ENCODE results near the gene EIF3CL.
"Not testable (repeated sequence)": the region's sequence is repeated elsewhere in the genome, so short reads cannot be mapped to it uniquely, and the experiment has no call there.

The EIF3CL gene

GRCh38 chr16:28403220-28404072 lies at the start of gene EIF3CL:
Gene EIF3CL (minus strand): TSS chr16:28403841. CDS start chr16:28403618, 223 bp downstream.
- not testable (repeated sequence) for H3K9ac ChIP-seq (ENCODE audit: low read depth, low read length); H3K4me1 ChIP-seq (ENCODE audit: insufficient read depth, low read length); H3K27ac ChIP-seq (ENCODE audit: low read length); H3K9me3 ChIP-seq (ENCODE audit: insufficient read depth, low read depth, low read length); H3K36me3 ChIP-seq (ENCODE audit: insufficient read depth, low read depth, low read length); H3K27me3 ChIP-seq (ENCODE audit: insufficient read depth, low read length)
- H3K4me3 ChIP-seq (ENCODE audit: low read length) = peak within 1 kb of the TSS; percentile 58; the same call in 1 of the 2 replicates

- not testable (repeated sequence) for H3K9me3 ChIP-seq (ENCODE audit: insufficient read depth, low read depth, low read length); H3K9ac ChIP-seq (ENCODE audit: low read depth, low read length); H3K27ac ChIP-seq (ENCODE audit: low read length); H3K36me3 ChIP-seq (ENCODE audit: insufficient read depth, low read depth, low read length); H3K4me1 ChIP-seq (ENCODE audit: insufficient read depth, low read length); H3K4me3 ChIP-seq (ENCODE audit: low read length); H3K27me3 ChIP-seq (ENCODE audit: insufficient read depth, low read length)
Measured at GRCh38 chr16:28447081-28447480, 43.4 kb upstream of the EIF3CL start.

- not testable (repeated sequence) for H3K27ac ChIP-seq (ENCODE audit: low read length); H3K4me1 ChIP-seq (ENCODE audit: insufficient read depth, low read length); H3K9me3 ChIP-seq (ENCODE audit: insufficient read depth, low read depth, low read length); H3K36me3 ChIP-seq (ENCODE audit: insufficient read depth, low read depth, low read length); H3K4me3 ChIP-seq (ENCODE audit: low read length); H3K27me3 ChIP-seq (ENCODE audit: insufficient read depth, low read length); H3K9ac ChIP-seq (ENCODE audit: low read depth, low read length)
Measured at GRCh38 chr16:28446388-28446787, 42.7 kb upstream of the EIF3CL start.

- H3K36me3 ChIP-seq (ENCODE audit: insufficient read depth, low read depth, low read length); H3K4me3 ChIP-seq (ENCODE audit: low read length); H3K9ac ChIP-seq (ENCODE audit: low read depth, low read length): not testable (repeated sequence)
Measured at GRCh38 chr16:28443943-28444342, 40.3 kb upstream of the EIF3CL start.

GRCh38 chr16:28438899-28439298 lies 35.3 kb upstream of the EIF3CL start:
- not testable (repeated sequence) for H3K36me3 ChIP-seq (ENCODE audit: insufficient read depth, low read depth, low read length); H3K4me3 ChIP-seq (ENCODE audit: low read length); H3K9me3 ChIP-seq (ENCODE audit: insufficient read depth, low read depth, low read length); H3K27me3 ChIP-seq (ENCODE audit: insufficient read depth, low read length); H3K4me1 ChIP-seq (ENCODE audit: insufficient read depth, low read length); H3K9ac ChIP-seq (ENCODE audit: low read depth, low read length); H3K27ac ChIP-seq (ENCODE audit: low read length)

More at GRCh38 chr16:28443943-28444342, 40.3 kb upstream of the EIF3CL start:
- not testable (repeated sequence) for H3K9me3 ChIP-seq (ENCODE audit: insufficient read depth, low read depth, low read length); H3K27me3 ChIP-seq (ENCODE audit: insufficient read depth, low read length); H3K27ac ChIP-seq (ENCODE audit: low read length); H3K4me1 ChIP-seq (ENCODE audit: insufficient read depth, low read length)

- H3K36me3 ChIP-seq (ENCODE audit: insufficient read depth, low read depth, low read length); H3K4me1 ChIP-seq (ENCODE audit: insufficient read depth, low read length); H3K9ac ChIP-seq (ENCODE audit: low read depth, low read length); H3K4me3 ChIP-seq (ENCODE audit: low read length); H3K27ac ChIP-seq (ENCODE audit: low read length); H3K9me3 ChIP-seq (ENCODE audit: insufficient read depth, low read depth, low read length); H3K27me3 ChIP-seq (ENCODE audit: insufficient read depth, low read length): not testable (repeated sequence)
Measured at GRCh38 chr16:28435340-28435739, 31.7 kb upstream of the EIF3CL start.

GRCh38 chr16:28426060-28426680 lies 22.5 kb upstream of the EIF3CL start:
- not testable (repeated sequence) for H3K27ac ChIP-seq (ENCODE audit: low read length); H3K4me1 ChIP-seq (ENCODE audit: insufficient read depth, low read length); H3K36me3 ChIP-seq (ENCODE audit: insufficient read depth, low read depth, low read length); H3K9me3 ChIP-seq (ENCODE audit: insufficient read depth, low read depth, low read length); H3K9ac ChIP-seq (ENCODE audit: low read depth, low read length); H3K4me3 ChIP-seq (ENCODE audit: low read length); H3K27me3 ChIP-seq (ENCODE audit: insufficient read depth, low read length)

- not testable (repeated sequence) for H3K4me3 ChIP-seq (ENCODE audit: low read length); H3K27me3 ChIP-seq (ENCODE audit: insufficient read depth, low read length); H3K27ac ChIP-seq (ENCODE audit: low read length); H3K9me3 ChIP-seq (ENCODE audit: insufficient read depth, low read depth, low read length); H3K36me3 ChIP-seq (ENCODE audit: insufficient read depth, low read depth, low read length); H3K9ac ChIP-seq (ENCODE audit: low read depth, low read length); H3K4me1 ChIP-seq (ENCODE audit: insufficient read depth, low read length)
Measured at GRCh38 chr16:28421071-28421750, 17.6 kb upstream of the EIF3CL start.

- H3K4me3 ChIP-seq (ENCODE audit: low read length); H3K27me3 ChIP-seq (ENCODE audit: insufficient read depth, low read length); H3K36me3 ChIP-seq (ENCODE audit: insufficient read depth, low read depth, low read length); H3K4me1 ChIP-seq (ENCODE audit: insufficient read depth, low read length); H3K9me3 ChIP-seq (ENCODE audit: insufficient read depth, low read depth, low read length); H3K27ac ChIP-seq (ENCODE audit: low read length); H3K9ac ChIP-seq (ENCODE audit: low read depth, low read length): not testable (repeated sequence)
Measured at GRCh38 chr16:28417033-28417432, 13.4 kb upstream of the EIF3CL start.

- not testable (repeated sequence) for H3K27ac ChIP-seq (ENCODE audit: low read length); H3K4me3 ChIP-seq (ENCODE audit: low read length); H3K4me1 ChIP-seq (ENCODE audit: insufficient read depth, low read length); H3K9me3 ChIP-seq (ENCODE audit: insufficient read depth, low read depth, low read length); H3K36me3 ChIP-seq (ENCODE audit: insufficient read depth, low read depth, low read length); H3K9ac ChIP-seq (ENCODE audit: low read depth, low read length); H3K27me3 ChIP-seq (ENCODE audit: insufficient read depth, low read length)
Measured at GRCh38 chr16:28414530-28414929, 10.9 kb upstream of the EIF3CL start.

GRCh38 chr16:28413585-28413984 lies 9.9 kb upstream of the EIF3CL start:
- not testable (repeated sequence) for H3K27ac ChIP-seq (ENCODE audit: low read length); H3K4me3 ChIP-seq (ENCODE audit: low read length); H3K9me3 ChIP-seq (ENCODE audit: insufficient read depth, low read depth, low read length); H3K4me1 ChIP-seq (ENCODE audit: insufficient read depth, low read length); H3K9ac ChIP-seq (ENCODE audit: low read depth, low read length); H3K27me3 ChIP-seq (ENCODE audit: insufficient read depth, low read length); H3K36me3 ChIP-seq (ENCODE audit: insufficient read depth, low read depth, low read length)

GRCh38 chr16:28392054-28392453 lies 11.6 kb downstream of the EIF3CL start:
- not testable (repeated sequence) for H3K4me3 ChIP-seq (ENCODE audit: low read length); H3K27me3 ChIP-seq (ENCODE audit: insufficient read depth, low read length); H3K4me1 ChIP-seq (ENCODE audit: insufficient read depth, low read length); H3K9ac ChIP-seq (ENCODE audit: low read depth, low read length); H3K27ac ChIP-seq (ENCODE audit: low read length); H3K36me3 ChIP-seq (ENCODE audit: insufficient read depth, low read depth, low read length); H3K9me3 ChIP-seq (ENCODE audit: insufficient read depth, low read depth, low read length)

Data from iPS-20b (cell line).